ENCODE data around the gene VWA2.

VWA2 gene

DNA sequence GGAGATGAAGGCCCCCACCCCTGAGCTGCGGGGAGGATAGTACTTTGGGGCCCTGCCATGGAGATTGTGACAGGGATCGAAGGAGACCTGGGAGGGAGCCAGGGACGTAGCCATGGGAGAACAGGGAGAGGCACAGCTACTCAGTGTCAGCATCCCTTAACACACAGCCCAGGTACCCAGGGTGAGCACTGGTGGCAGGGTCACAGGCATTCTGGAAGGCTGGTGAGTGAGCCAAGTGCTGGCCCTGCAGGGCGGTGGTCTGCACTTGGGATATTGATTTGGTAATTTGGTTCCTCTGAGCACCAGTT, 39.8 kb downstream of the VWA2 start:
- no peak for DNase-seq

DNA sequence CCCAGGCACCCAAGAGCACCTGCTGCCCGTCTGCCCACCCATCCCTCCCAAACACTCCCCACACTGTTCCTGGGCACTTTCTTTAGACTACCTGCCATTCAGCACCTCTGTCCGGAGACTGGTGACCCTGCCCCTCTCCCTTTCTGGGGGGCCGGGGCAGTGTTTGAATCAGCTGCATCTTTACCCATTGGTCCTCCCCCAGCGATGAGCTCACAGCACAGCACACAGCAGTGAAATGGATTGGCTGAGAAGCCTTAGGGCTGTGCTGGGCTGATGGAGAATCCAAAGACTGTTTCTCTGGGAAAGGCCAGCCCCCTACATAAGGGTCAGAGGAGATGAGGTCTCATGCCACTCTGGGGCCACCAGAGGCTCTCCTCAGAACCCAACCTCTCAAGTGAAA, 40.2 kb downstream of the VWA2 start:
- DNase-seq, result no peak

DNA sequence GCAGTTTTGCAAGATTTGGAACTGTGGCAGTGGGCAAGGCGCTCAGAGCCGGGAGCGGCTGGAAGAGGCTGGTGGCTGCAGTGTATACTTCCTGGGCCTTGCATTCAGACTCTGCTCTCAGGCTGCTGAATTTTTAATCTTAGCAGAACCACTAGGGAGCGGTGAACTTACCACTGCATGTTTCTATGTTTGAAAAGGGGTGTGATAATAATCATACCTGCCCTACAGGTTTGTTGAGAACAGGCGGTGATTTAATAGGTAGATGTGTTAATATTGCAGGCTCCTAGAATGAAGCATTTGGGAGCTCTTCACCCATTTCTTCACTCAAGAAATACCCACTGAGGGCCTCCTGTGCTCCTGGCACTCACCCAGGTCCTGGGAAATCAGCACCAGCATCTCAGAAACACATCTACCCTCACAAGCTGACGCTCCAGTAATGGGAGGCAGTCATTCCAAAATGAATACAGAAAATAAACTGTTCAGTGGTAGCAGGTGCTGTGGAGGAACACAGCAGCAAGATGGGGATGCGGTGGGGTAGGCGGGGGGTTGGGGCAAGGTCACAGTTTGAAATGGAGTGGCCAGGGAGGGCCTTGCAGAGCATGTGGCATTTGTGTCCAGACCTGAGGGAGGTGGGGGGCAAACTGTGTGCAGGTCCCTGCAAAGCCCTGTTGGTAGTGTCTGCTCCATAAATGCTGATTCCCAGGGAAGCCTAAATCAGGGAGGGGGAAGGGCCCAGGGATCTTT, 41.0 kb downstream of the VWA2 start:
- DNase-seq, result no peak

DNA sequence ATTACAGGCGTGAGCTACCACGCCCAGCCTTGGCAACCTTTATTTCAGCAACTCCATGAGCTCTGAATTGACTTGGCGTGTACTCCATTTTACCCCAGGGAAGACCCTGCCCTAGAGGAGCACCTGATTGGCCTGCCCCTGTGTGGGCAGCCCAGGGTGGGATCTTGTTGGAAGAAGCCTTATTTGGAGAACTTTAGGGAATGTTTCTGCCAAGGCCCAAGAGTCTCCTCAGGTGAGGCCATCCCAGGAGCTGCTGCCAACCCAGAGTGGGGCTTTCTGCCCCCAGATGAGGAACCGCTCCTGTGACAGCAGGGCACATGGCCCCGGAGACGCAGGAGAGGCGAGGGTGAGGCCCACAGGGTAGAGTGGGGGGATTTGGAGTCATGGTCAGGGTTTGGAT, 42.0 kb downstream of the VWA2 start:
- DNase-seq, result no peak

DNA sequence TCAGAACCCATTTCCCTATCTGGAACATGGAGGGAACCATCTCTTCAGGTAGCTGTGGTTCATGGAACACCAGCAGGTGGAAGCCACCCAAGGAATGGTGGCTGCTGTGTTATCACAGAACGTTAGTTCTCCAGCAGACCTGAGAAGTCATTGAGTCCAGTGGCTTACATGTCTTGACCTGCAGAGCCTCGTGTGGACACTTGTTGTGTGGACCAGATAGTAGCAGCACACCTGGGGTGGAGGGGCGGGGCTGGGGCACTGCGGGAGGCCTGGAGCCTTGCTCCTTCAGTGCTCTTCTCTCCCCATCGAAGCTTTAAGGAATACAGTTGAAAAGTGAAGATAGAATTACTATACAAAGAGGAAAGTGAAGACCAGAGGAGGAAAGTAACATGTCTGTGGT, 42.4 kb downstream of the VWA2 start:
- no peak for DNase-seq

DNA sequence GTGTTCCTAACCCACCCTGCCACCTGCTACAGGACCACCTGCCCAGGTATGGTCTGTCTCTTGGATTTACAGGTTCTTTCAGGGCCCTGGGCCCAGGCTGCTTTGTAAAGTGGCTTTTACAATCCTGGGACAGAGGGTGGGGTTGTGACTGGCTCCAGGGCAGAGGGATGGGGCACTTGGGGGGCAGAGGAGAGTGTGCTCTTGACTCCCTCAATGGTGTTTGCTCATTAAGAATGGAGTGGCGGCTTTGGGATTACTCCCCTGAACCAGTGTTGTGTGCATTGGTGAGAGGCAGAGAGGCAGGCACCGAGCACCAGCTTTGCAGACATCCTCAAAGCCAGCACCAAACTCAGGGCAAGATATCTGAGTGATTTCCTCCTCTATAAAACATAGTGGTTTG, 43.5 kb downstream of the VWA2 start:
- DNase-seq, result no peak

DNA sequence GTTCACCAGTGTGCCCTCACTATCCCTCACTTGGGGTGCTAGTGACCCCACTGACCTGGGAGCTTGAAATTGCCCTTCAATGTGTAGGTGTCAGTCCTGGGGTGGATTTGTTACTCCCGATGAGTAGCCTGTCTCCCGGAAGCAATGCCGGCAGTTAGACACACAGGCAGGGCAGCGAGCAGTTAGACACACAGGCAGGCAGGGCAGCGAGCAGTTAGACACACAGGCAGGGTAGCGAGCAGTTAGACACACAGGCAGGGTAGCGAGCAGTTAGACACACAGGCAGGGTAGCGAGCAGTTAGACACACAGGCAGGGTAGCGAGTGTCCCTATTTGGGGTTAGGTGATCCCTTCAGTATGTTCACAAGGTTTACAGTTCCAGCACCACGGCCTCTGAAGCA, 44.0 kb downstream of the VWA2 start:
- no peak for DNase-seq

DNA sequence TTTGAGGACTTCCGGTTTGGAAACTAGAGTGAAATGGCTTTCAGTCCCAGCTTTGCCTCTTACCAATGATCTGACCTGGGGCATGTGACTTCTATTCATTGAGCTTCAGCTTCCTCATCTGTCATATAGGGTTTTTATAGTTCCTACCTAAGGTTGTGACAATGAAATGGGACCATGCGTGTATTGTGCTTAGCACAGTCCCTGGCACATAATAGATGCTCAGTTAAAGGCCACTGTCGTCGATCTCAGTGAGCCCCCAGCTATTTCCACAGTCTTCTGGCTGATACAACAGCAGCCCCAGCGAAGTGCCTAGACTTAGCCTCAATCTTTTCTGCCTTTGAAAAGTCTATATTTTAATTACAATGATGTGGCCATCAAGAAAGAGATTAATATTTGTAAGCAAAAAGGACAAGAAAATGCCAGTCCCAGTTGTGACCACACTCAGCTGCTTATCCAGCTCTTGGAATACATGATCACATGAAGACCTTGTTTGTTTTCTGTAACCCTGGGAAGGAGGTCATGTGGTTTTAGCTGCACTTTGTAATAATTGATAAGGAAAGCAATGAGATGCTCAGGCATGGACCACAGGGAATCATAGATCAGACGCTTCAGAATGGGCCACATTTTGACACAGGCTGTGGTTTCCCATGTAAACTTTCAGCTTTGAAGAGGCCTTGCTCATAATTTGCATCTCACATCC, 44.6 kb downstream of the VWA2 start:
- DNase-seq, result no peak

DNA sequence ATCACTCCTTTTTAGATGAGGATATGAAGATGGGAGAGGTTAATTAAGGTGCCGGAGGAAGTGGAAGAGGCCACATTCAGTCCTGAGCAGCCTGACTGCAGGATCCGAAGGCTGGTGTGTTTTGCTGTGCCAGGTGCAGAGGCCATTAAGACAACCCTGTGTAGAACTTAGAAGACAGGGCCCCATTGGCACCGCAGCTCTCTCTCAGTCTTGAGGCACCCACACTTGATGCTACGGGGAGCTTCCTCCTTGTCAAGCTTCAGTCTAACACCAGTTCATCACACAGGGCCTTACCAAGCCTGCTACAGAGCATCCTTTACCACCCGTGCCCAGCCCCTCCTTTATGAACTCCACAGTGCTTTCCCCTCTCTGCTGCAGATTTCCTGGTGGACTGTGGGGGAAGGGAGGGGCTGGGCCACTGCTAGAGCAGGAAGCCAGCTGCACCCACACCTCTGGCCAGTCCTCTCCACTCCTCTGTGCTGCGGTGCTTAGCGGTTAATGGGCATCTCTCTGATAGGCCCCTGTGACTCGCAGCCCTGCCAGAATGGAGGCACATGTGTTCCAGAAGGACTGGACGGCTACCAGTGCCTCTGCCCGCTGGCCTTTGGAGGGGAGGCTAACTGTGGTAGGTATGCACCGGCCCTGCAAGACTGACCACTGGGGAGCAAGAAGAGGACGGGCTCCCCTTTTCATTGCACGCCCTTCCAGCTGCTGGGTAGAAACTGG, 45.5 kb downstream of the VWA2 start:
- no peak for DNase-seq

DNA sequence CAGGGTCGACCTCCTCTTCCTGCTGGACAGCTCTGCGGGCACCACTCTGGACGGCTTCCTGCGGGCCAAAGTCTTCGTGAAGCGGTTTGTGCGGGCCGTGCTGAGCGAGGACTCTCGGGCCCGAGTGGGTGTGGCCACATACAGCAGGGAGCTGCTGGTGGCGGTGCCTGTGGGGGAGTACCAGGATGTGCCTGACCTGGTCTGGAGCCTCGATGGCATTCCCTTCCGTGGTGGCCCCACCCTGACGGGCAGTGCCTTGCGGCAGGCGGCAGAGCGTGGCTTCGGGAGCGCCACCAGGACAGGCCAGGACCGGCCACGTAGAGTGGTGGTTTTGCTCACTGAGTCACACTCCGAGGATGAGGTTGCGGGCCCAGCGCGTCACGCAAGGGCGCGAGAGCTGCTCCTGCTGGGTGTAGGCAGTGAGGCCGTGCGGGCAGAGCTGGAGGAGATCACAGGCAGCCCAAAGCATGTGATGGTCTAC, 46.9 kb downstream of the VWA2 start:
- DNase-seq, result no peak

DNA sequence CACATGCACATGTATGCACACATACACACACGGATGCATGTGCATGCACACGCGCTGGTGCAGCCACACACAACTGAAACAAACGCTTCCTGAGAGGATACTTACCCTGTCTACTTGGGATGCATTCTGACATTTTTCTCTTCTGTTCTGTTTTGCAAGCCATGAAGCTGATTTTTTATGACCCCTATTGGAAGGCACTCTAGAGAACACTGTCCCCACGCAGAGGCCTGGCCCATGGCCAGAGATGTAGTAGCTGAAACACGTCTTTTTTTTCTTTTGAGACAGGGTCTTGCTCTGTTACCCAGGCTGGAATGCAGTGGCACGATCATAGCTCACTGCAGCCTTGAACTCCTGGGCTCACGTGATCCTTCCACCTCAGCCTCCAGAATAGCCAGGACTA, 47.9 kb downstream of the VWA2 start:
- no peak for DNase-seq

DNA sequence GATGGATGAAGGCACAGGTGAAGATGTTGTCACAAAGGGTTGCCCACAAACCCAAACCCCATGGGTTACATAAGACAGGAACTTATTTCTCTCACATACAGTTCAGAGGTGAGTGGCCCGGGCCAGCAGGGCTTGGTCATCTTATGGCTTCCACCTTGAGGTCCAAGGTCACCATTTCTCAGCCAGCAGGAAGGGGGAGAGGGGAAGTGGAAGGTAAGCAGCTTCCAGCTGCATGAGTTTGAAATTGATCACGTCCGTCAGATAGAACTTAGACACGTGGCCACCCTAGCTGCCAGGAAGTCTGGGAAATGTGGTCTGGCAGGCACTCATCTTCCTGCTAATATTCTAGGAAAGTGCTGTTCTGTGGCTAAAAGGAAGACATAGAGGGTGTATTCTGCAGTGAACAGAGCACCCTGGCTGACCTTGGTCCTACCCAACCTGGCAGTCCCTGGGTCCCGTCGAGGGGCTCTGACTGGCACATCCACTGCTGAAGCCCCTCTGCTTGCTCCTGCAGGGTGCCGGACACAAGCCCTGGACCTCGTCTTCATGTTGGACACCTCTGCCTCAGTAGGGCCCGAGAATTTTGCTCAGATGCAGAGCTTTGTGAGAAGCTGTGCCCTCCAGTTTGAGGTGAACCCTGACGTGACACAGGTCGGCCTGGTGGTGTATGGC, 49.5 kb downstream of the VWA2 start:
- no peak for DNase-seq

DNA sequence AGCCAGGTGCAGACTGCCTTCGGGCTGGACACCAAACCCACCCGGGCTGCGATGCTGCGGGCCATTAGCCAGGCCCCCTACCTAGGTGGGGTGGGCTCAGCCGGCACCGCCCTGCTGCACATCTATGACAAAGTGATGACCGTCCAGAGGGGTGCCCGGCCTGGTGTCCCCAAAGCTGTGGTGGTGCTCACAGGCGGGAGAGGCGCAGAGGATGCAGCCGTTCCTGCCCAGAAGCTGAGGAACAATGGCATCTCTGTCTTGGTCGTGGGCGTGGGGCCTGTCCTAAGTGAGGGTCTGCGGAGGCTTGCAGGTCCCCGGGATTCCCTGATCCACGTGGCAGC, 50.0 kb downstream of the VWA2 start:
- no peak for DNase-seq

DNA sequence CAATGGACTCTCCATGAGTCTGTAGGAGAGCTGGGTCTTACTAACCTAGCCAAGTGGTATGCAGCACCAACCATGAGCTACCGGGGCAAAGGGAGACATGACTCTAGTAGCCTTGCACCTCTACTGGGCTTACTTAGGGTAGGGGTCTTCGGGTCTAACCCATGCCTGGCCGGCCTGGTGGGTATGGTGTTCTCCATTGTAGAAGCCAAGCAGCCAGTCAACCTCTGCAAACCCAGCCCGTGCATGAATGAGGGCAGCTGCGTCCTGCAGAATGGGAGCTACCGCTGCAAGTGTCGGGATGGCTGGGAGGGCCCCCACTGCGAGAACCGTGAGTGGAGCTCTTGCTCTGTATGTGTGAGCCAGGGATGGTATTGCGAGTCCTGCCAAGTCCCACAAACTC, 51.0 kb downstream of the VWA2 start:
- DNase-seq, result no peak

DNA sequence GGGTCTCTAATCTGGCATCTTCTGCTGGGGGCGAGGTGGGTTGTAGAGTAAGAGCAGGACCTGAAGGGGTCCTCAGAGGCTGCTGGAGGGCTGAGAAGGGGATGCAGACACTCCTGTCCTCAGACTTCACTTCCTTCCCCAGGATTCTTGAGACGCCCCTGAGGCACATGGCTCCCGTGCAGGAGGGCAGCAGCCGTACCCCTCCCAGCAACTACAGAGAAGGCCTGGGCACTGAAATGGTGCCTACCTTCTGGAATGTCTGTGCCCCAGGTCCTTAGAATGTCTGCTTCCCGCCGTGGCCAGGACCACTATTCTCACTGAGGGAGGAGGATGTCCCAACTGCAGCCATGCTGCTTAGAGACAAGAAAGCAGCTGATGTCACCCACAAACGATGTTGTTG, 52.0 kb downstream of the VWA2 start:
- no peak for DNase-seq

DNA sequence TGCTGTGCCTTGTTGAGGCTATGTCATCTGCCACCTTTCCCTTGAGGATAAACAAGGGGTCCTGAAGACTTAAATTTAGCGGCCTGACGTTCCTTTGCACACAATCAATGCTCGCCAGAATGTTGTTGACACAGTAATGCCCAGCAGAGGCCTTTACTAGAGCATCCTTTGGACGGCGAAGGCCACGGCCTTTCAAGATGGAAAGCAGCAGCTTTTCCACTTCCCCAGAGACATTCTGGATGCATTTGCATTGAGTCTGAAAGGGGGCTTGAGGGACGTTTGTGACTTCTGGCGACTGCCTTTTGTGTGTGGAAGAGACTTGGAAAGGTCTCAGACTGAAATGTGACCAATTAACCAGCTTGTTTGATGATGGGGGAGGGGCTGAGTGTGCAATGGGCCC, 52.5 kb downstream of the VWA2 start:
- DNase-seq, result no peak

DNA sequence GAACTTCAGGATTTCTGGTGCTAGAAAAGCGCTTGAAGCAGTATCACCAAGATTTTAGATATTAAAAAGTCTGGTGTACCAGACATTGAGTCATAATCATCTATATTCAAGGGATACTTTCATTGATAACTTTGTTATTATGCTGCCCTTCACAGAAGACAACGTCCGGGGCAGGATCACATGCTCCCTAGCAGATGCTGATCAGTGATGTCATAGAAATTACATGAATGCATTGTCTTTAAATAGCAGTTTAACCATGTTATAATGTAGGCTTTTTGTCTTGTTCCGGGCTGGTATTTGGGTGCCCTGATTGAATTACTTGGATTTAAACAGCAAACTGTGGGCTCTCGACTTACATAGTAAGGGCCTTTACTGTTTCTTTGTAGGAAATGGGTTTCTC, 54.0 kb downstream of the VWA2 start:
- DNase-seq, result no peak

DNA sequence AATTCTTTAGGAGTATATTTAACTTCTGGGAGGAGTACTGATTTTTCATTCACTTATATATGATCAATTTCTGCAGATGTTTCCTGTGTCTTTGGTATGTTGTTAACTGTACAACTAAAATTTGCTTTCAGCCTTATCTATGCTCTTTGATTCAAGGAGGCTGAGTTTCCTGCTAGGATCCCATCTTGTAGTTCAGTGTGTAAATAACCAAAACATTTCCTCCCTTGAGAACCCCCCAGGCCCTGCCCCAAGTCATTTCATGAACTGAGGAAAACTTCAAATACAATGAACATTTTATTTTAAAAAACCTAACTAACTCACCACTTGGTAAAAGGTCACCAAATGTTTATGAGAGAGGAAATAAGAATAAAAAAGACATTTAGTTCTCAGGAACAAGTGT, 55.5 kb downstream of the VWA2 start:
- DNase-seq, result no peak

DNA sequence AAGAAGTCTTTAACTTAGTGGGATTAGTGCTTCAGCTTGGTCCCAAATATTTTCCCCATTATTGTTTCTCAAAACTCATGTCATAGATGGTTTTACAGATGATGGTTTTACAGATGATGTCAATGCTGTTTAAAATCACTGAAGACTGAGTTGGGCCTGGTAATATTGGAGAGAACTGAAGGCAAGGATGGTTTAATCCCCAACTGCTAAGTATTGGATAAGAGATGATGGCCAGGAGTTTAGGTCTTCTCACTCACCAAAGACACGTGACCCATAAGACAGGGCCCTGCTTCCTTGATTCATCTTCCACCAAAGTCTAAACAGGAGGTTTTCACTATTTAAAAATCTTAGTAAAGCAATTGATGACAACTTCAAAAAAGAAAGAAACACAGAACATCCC, 56.3 kb downstream of the VWA2 start:
- DNase-seq, result no peak

DNA sequence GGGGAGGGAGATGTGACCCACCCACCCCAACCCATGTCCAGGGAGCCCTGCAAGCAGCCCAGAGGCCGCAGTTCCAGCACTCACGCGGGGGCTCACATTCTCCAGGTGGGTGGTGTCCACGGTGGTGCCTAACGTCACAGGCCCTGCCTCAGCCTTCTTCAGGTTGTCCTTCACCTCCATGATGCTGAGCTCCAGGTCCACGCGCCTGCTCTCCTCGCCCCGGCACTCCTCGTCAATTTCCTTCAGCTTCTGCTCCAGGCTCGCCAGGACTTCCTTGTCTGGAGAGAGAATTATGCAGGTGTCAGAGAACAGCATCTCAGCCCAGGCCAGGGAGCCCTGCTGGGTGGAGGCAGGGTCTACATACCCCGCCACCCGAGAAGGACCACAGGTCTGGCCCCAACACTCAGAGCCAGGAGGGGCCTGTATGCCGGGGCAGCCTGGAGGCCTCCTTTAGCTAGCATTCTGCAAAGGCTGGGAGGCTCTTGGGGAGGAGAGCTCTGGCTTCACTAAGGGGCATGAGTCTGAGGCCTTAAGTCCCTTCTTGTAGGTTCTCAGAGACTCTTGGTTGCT, 58.2 kb downstream of the VWA2 start:
- no peak for DNase-seq

DNA sequence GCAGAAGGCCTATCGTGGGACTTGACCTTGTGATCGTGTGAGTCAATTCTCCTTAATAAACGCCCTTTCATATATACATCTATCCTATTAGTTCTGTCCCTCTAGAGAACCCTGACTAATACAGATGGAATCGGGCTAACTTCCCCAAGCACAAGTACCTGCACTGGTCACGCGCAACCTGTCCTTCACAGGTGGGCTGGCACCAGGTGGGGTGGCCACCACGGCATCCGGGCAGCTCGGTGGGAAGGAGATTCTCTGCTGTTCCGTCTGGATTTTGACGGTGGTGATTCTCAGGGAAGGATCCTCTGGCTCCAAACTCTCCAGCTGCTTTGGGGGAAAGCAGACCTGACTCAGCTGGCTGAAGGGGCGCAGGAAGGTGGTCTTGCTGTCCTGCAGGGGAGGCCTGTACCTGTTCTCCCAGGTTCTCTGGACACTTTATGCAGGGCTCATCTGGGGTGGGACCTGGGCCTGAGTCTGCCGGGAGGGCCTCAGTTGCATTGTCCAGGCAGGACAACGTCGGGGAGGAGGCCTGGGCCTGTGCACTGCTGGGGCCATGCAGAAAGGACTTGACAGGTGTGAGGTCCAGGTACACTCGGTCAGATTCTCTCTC, 61.1 kb downstream of the VWA2 start:
- no peak for DNase-seq

DNA sequence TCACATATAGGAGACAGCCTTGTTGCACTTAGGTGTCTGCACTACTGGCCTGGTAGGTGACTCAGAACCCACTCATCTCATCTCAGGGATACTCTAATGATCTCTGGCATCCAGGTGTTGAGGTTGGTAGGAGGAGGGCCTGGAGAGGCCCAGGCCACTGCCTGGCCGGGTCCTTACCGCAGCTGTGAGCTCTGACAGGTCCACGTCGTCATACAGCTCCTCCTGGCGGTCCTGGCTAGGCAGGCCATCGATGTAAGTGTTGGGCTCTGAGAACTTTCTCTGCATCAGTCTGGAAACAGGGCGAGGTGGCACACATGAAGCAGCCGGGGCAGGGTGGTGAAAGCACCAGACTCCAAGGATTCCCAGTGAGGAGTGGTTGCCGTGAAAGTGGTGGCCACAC, 62.1 kb downstream of the VWA2 start:
- DNase-seq, result no peak
